ENCODE data around the gene ABCC3. TPM values are rescaled to one million over a fixed set of nuclear protein-coding genes. Genes with fewer than 3 reads are reported as not detected.

ABCC3 gene
- total RNA-seq, 1 donor from 2014 or later = 0.16 TPM

GRCh38 chr17:50627036-50627781, 7.5 kb upstream of the ABCC3 start:
- no peak for DNase-seq

- DNase-seq = no peak
Observed at GRCh38 chr17:50627782-50628601, 6.7 kb upstream of the ABCC3 start.

- no peak for DNase-seq
Observed at GRCh38 chr17:50629902-50630301, 4.8 kb upstream of the ABCC3 start.

- no peak for DNase-seq
Observed at GRCh38 chr17:50630524-50631194, 4.0 kb upstream of the ABCC3 start.

GRCh38 chr17:50631195-50631907, 3.3 kb upstream of the ABCC3 start:
- no peak for DNase-seq

- no peak for DNase-seq
Observed at GRCh38 chr17:50631908-50632571, 2.6 kb upstream of the ABCC3 start.

GRCh38 chr17:50632637-50633036, 2.0 kb upstream of the ABCC3 start:
- no peak for DNase-seq

- DNase-seq = no peak
Observed at GRCh38 chr17:50633683-50634082, 998 bp upstream of the ABCC3 start.

GRCh38 chr17:50634915-50635731, 442 bp downstream of the ABCC3 start:
- no peak for DNase-seq

- no peak for DNase-seq
Observed at GRCh38 chr17:50635732-50635981, 976 bp downstream of the ABCC3 start.

GRCh38 chr17:50635982-50636803, 1.5 kb downstream of the ABCC3 start:
- DNase-seq = no peak

GRCh38 chr17:50636804-50637195, 2.1 kb downstream of the ABCC3 start:
- DNase-seq = no peak

GRCh38 chr17:50637829-50638605, 3.3 kb downstream of the ABCC3 start:
- no peak for DNase-seq

GRCh38 chr17:50638606-50638965, 3.9 kb downstream of the ABCC3 start:
- DNase-seq = no peak

- DNase-seq = peak; percentile 47
Observed at GRCh38 chr17:50638966-50639713, 4.5 kb downstream of the ABCC3 start.

- no peak for DNase-seq
Observed at GRCh38 chr17:50640686-50641351, 6.1 kb downstream of the ABCC3 start.

- DNase-seq = no peak
Observed at GRCh38 chr17:50641357-50641756, 6.7 kb downstream of the ABCC3 start.

- no peak for DNase-seq
Observed at GRCh38 chr17:50642071-50642721, 7.5 kb downstream of the ABCC3 start.

All from occipital lobe (tissue), 2 donors.